CD14-positive monocyte (primary cell): Measurements from ENCODE around the gene GOLM1. TPM values are rescaled to one million over a fixed set of nuclear protein-coding genes. Genes with fewer than 3 reads are reported as not detected.
A peak's percentile ranks its signal among the peaks of the same experiment; 100 is the strongest.

ENCODE experiments used
- DNase-seq, 3 donors: peaks; one replicate each; pipeline ENCODE4 v3.0.0-alpha.2; 2011 to 2022
- H2AFZ ChIP-seq: 2 replicates; pipeline ENCODE4 v1.6.0; 2012; ENCODE audit warnings: mild to moderate bottlenecking, low read depth, low read length, inconsistent platforms; ENCODE audit not compliant: insufficient read depth, poor library complexity, severe bottlenecking
- H3K27ac ChIP-seq, 2 donors: 1 replicate in 1 of 2; 2 replicates in 1 of 2; pipeline ENCODE4 v1.5.1; 2012 to 2013; ENCODE audit warnings: low read length in 2 of 2, control low read depth in 1 of 2, inconsistent platforms in 1 of 2, low read depth in 1 of 2, mild to moderate bottlenecking in 1 of 2
- H3K27me3 ChIP-seq, 2 donors: one replicate each; pipeline versions ENCODE4 v1.6.0 to v1.6.1; 2011 to 2013; ENCODE audit warnings: low read length in 2 of 2; ENCODE audit not compliant: control insufficient read depth in 2 of 2, insufficient read depth in 2 of 2
- H3K36me3 ChIP-seq, 2 donors: replicated peaks in 1 of 2; 1 replicate in 1 of 2; 2 replicates in 1 of 2; pipeline versions ENCODE4 v1.5.1 to v1.6.1; 2012 to 2013; ENCODE audit warnings: low read length in 2 of 2, control low read depth in 1 of 2, inconsistent platforms in 1 of 2, mild to moderate bottlenecking in 1 of 2; ENCODE audit not compliant: insufficient read depth in 2 of 2, control insufficient read depth in 1 of 2
- H3K4me1 ChIP-seq, 2 donors: 1 replicate in 1 of 2; 2 replicates in 1 of 2; pipeline versions ENCODE4 v1.5.1 to v1.6.1; 2012 to 2013; ENCODE audit warnings: low read length in 2 of 2, control low read depth in 1 of 2, inconsistent platforms in 1 of 2, mild to moderate bottlenecking in 1 of 2, moderate library complexity in 1 of 2; ENCODE audit not compliant: insufficient read depth in 2 of 2, control insufficient read depth in 1 of 2
- H3K4me2 ChIP-seq: replicated peaks from 2 replicates; pipeline ENCODE3; 2012; ENCODE audit warnings: low read length, moderate library complexity, mild to moderate bottlenecking; ENCODE audit not compliant: poor library complexity, severe bottlenecking; ENCODE audit errors: extremely low read depth
- H3K4me3 ChIP-seq, 3 experiments: fragments of 200-600 bp in 1 of 3; sonication (generic) in 1 of 3; replicated peaks in 1 of 3; 1 replicate in 2 of 3; 2 replicates in 1 of 3; pipeline ENCODE4 v1.5.1; 2011 to 2013; ENCODE audit warnings: low read length in 3 of 3, mild to moderate bottlenecking in 3 of 3, control low read depth in 2 of 3, low read depth in 2 of 3, inconsistent platforms in 1 of 3, moderate library complexity in 1 of 3
- H3K79me2 ChIP-seq: 2 replicates; pipeline ENCODE4 v1.6.0; 2012; ENCODE audit warnings: mild to moderate bottlenecking, control low read depth, inconsistent platforms, low read length, moderate library complexity; ENCODE audit not compliant: insufficient read depth
- H3K9ac ChIP-seq: 2 replicates; pipeline ENCODE4 v1.6.0; 2017; ENCODE audit warnings: low read length, mild to moderate bottlenecking; ENCODE audit not compliant: insufficient read depth, poor library complexity, severe bottlenecking
- H3K9me3 ChIP-seq, 2 donors: replicated peaks in 1 of 2; 1 replicate in 1 of 2; 2 replicates in 1 of 2; pipeline versions ENCODE4 v1.5.1 to v1.6.1; 2012 to 2013; ENCODE audit warnings: low read length in 2 of 2, control low read depth in 1 of 2; ENCODE audit not compliant: control insufficient read depth in 1 of 2, insufficient read depth in 1 of 2
- H4K20me1 ChIP-seq: 2 replicates; pipeline ENCODE4 v1.6.0; 2012; ENCODE audit warnings: mild to moderate bottlenecking, low read length, control low read depth, moderate library complexity; ENCODE audit not compliant: insufficient read depth
- H3K27ac Mint-ChIP-seq, 7 donors: one replicate each; pipeline ENCODE4 v1.8.0; 2020; ENCODE audit warnings: mild to moderate bottlenecking in 7 of 7, mixed read lengths in 7 of 7, moderate library complexity in 6 of 7, inconsistent platforms in 2 of 7
- H3K27me3 Mint-ChIP-seq, 3 donors: one replicate each; pipeline ENCODE4 v1.8.0; 2021 to 2022; ENCODE audit warnings: low read depth in 3 of 3, mild to moderate bottlenecking in 3 of 3, mixed read lengths in 3 of 3, moderate library complexity in 3 of 3, inconsistent platforms in 1 of 3
- H3K36me3 Mint-ChIP-seq, 2 donors: one replicate each; pipeline ENCODE4 v1.8.0; 2020; ENCODE audit warnings: mixed read lengths in 2 of 2, inconsistent platforms in 1 of 2, mild to moderate bottlenecking in 1 of 2
- H3K4me1 Mint-ChIP-seq: one replicate; pipeline ENCODE4 v1.8.0; 2020; ENCODE audit warnings: mild to moderate bottlenecking, mixed read lengths
- H3K4me3 Mint-ChIP-seq, 2 donors: one replicate each; pipeline ENCODE4 v1.8.0; 2020; ENCODE audit warnings: mild to moderate bottlenecking in 2 of 2, mixed read lengths in 2 of 2, moderate library complexity in 1 of 2
- H3K9me3 Mint-ChIP-seq, 7 donors: one replicate each; pipeline ENCODE4 v1.8.0; 2020 to 2022; ENCODE audit warnings: mixed read lengths in 7 of 7, mild to moderate bottlenecking in 6 of 7, moderate library complexity in 6 of 7, inconsistent platforms in 2 of 7
- WGBS: methylation state at CpG from one replicate; pipeline ENCODE4 v1.1.5; 2013; ENCODE audit warnings: missing lambda C conversion rate; ENCODE audit not compliant: insufficient coverage; 5-methylcytosine and 5-hydroxymethylcytosine counted together
- intact Hi-C, 2 donors: fragments of 100-400 bp; cut with micrococcal nuclease; formaldehyde crosslinking; loops; one replicate each; pipeline versions ENCODE4 v1.15.0 to v1.15.1; 2023
- polyA plus RNA-seq, 3 donors: library from polyadenylated mRNA; depleted of rRNA in 1 of 3; unstranded in 2 of 3; stranded (reverse) in 1 of 3; fragments of 300-500 nt in 2 of 3; fragments of >200 nt in 1 of 3; fragmentation: Illumina TruSeq in 2 of 3; gene quantifications; 1 replicate in 2 of 3; 2 replicates in 1 of 3; pipeline ENCODE4 v1.2.3, GENCODE V29; 2012 to 2021
- TF ChIP-seq, protein P1 (sequence below): fragments of 200-600 bp; IDR thresholded peaks from one replicate; pipeline ENCODE4 v1.8.0; 2022; ENCODE audit warnings: antibody characterized with exemption, mild to moderate bottlenecking

GOLM1 gene
- polyA plus RNA-seq, 3 donors = 10.4 to 27.5 (median 12.9) TPM

DNA sequence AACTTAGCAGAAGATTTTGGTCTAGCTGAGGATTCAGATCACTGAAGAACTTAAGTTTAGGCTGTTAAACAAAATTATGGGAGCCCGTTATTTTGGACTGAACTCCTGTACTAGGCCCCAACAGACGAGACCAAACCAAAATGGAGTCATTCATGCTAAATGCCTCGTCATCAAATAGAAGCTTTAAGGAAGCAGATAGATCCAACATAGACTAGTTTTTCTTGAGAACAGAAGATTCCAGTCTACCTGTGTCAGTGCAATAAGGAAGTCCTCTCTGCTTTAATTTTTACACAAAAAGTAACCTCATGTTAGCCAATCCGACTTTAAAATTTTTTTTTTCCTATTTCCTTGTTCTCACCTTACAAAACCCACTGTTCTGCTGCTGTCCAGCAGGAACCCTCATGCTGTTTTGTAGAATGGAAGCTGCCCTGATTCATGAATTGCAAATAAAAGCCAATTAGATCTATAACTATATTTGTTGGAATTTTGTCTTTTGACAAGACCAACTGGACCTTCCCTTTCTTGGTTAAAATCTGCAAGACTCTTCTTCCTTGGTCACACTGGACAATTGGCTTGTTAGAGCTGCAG is 29.0 kb upstream of the GOLM1 start:
- Histone ChIP-seq H3K9ac (no peak overlapping the region), H3K4me1 (no peaks in the 10 kb centered on the region), H4K20me1 (no peaks in the 10 kb centered on the region), H3K4me2 (no peak overlapping the region), H3K9me3 (no peaks in the 10 kb centered on the region), H3K4me3 (no peak overlapping the region), H2AFZ (no peak overlapping the region), H3K36me3 (no peaks in the 10 kb centered on the region), H3K27me3 (no peaks in the 10 kb centered on the region), H3K27ac (no peak overlapping the region), H3K79me2 (no peaks in the 10 kb centered on the region)
- TF ChIP-seq, protein P1, sequence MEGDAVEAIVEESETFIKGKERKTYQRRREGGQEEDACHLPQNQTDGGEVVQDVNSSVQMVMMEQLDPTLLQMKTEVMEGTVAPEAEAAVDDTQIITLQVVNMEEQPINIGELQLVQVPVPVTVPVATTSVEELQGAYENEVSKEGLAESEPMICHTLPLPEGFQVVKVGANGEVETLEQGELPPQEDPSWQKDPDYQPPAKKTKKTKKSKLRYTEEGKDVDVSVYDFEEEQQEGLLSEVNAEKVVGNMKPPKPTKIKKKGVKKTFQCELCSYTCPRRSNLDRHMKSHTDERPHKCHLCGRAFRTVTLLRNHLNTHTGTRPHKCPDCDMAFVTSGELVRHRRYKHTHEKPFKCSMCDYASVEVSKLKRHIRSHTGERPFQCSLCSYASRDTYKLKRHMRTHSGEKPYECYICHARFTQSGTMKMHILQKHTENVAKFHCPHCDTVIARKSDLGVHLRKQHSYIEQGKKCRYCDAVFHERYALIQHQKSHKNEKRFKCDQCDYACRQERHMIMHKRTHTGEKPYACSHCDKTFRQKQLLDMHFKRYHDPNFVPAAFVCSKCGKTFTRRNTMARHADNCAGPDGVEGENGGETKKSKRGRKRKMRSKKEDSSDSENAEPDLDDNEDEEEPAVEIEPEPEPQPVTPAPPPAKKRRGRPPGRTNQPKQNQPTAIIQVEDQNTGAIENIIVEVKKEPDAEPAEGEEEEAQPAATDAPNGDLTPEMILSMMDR = no peak
- no peaks in the 10 kb centered on the region for H3K4me1 Mint-ChIP-seq
- peaks cover 3 to 6% (median 4%) of the 10 kb centered on the region in 3 donors for H3K27me3 Mint-ChIP-seq
- H3K27ac Mint-ChIP-seq = peak overlapping the region in 1 of 7 donors; percentile 60
- H3K4me3 Mint-ChIP-seq = no peak overlapping the region
- intact Hi-C loops = no loop called here
- no peak for DNase-seq
- no peaks in the 10 kb centered on the region for H3K36me3 Mint-ChIP-seq
- peaks cover 0 to 7% (median 0%) of the 10 kb centered on the region in 7 donors for H3K9me3 Mint-ChIP-seq
- WGBS = no CpG with 5 or more reads among the region's 4 CpGs

DNA sequence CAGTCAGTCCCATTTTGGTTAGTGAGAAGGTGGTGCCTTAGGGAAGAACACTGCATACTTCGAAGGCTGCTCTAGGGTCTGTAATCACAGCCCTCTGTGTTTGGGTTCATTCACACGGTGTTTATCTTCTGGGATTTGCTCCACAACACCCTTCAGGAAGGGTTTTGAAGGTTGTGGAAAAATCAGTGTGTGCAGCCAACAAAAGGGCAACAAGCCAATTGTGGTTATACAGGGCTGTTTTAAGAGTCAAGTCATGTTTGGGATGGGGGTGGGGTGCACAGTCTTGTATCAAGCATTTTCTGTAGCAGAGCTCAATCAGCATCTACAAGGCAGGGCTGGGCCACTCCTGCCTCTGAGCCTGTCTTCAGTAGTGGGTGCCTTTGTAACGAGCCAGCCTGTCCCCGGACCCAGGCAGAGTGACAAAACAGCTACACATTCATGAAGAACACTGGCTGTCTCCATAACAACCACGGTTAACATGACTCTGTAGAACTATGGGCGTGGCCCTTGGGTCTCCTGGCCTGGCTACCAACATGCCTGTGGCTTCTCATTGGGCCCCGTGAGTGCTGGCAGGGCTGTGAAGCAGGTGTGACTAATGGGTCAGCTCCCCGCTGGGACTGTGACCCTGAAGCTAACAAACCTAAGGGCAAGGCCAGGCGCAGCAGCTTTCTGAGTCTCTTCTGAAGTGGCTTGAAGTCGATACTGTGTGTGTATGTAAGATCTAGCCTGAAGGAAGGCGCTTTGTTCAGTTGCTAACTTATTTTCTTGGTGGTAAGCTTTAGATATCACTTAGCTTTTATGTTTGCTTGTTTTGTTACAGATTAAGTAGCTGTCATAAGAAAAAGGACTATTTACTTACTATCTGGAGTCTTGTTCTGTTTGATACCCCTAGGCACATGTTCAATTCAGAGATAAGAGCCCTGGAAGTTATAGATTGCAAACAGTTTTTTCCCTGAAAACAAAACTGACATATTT is 27.9 kb upstream of the GOLM1 start:
- H3K4me3 ChIP-seq = no peak overlapping the region
- peak overlapping the region in 1 of 2 donors; percentile 20 for H3K4me3 Mint-ChIP-seq
- H3K27ac ChIP-seq = no peak overlapping the region
- no peaks in the 10 kb centered on the region for H3K4me1 ChIP-seq
- H3K9me3 Mint-ChIP-seq = peaks cover 0 to 7% (median 2%) of the 10 kb centered on the region in 7 donors
- H3K9me3 ChIP-seq = no peaks in the 10 kb centered on the region
- H3K4me1 Mint-ChIP-seq = no peaks in the 10 kb centered on the region
- TF ChIP-seq, protein P1 = no peak
- no peaks in the 10 kb centered on the region for H3K36me3 ChIP-seq
- no peak overlapping the region for H3K9ac ChIP-seq
- WGBS = 85% methylated on average over 9 of the region's 11 CpGs
- H3K79me2 ChIP-seq = no peaks in the 10 kb centered on the region
- no peak overlapping the region for H2AFZ ChIP-seq
- DNase-seq = no peak
- H3K36me3 Mint-ChIP-seq = no peaks in the 10 kb centered on the region
- intact Hi-C loops = no loop called here
- H3K27me3 ChIP-seq = no peaks in the 10 kb centered on the region
- H4K20me1 ChIP-seq = no peaks in the 10 kb centered on the region
- no peak overlapping the region for H3K27ac Mint-ChIP-seq
- H3K4me2 ChIP-seq = no peak overlapping the region
- H3K27me3 Mint-ChIP-seq = peaks cover 3 to 9% (median 3%) of the 10 kb centered on the region in 3 donors
